ENCODE data around the gene RBM33. TPM values are rescaled to one million over a fixed set of nuclear protein-coding genes. Genes with fewer than 3 reads are reported as not detected.
"Not testable (repeated sequence)": the region's sequence is repeated elsewhere in the genome, so short reads cannot be mapped to it uniquely, and the experiment has no call there.

The RBM33 gene
- total RNA-seq, 1 experiment from 2014 or later: 34.4 TPM

- peaks cover 89% of the 10 kb centered on the region for H3K79me2 ChIP-seq (ENCODE audit: low read length)
- H3K27me3 ChIP-seq (ENCODE audit: low read length): no peaks in the 10 kb centered on the region
- no peak overlapping the region for H3K9ac ChIP-seq (ENCODE audit: low read length)
- no peaks in the 10 kb centered on the region for H3K4me1 ChIP-seq (ENCODE audit: low read length)
- peaks cover 66% of the 10 kb centered on the region for H3K36me3 ChIP-seq (ENCODE audit: insufficient read depth, low read length)
- no peaks in the 10 kb centered on the region for H4K20me1 ChIP-seq (ENCODE audit: insufficient read depth, low read depth, low read length)
- H3K4me2 ChIP-seq (ENCODE audit: low read depth, low read length, poor library complexity, severe bottlenecking): no peak overlapping the region
- no peaks in the 10 kb centered on the region for H3K9me2 ChIP-seq (replicated peaks; ENCODE audit: insufficient read depth, low read length)
- no peak overlapping the region for H2AFZ ChIP-seq (ENCODE audit: low read length)
- H3K27ac ChIP-seq (ENCODE audit: low read length): no peak overlapping the region
- H3K4me3 ChIP-seq (ENCODE audit: low read length): no peak overlapping the region
- H3K9me3 ChIP-seq (ENCODE audit: low read length): 0 out of 2 replicates have a peak, but pooled peaks cover 4% of the 10 kb centered on the region
- DNase-seq: no peak
Observed at GRCh38 chr7:155683714-155684113, 39.3 kb downstream of the RBM33 start.

GRCh38 chr7:155684543-155684942 lies 40.1 kb downstream of the RBM33 start:
- H2AFZ ChIP-seq (ENCODE audit: low read length): no peak overlapping the region
- H3K4me3 ChIP-seq (ENCODE audit: low read length): no peak overlapping the region
- no peaks in the 10 kb centered on the region for H3K9me2 ChIP-seq (replicated peaks; ENCODE audit: insufficient read depth, low read length)
- H3K4me1 ChIP-seq (ENCODE audit: low read length): no peaks in the 10 kb centered on the region
- peaks cover 81% of the 10 kb centered on the region for H3K79me2 ChIP-seq (ENCODE audit: low read length)
- H3K9me3 ChIP-seq (ENCODE audit: low read length): 0 out of 2 replicates have a peak, but pooled peaks cover 4% of the 10 kb centered on the region
- no peak for DNase-seq
- H3K27me3 ChIP-seq (ENCODE audit: low read length): no peaks in the 10 kb centered on the region
- no peak overlapping the region for H3K9ac ChIP-seq (ENCODE audit: low read length)
- no peaks in the 10 kb centered on the region for H4K20me1 ChIP-seq (ENCODE audit: insufficient read depth, low read depth, low read length)
- H3K36me3 ChIP-seq (ENCODE audit: insufficient read depth, low read length): peaks cover 60% of the 10 kb centered on the region
- no peak overlapping the region for H3K4me2 ChIP-seq (ENCODE audit: low read depth, low read length, poor library complexity, severe bottlenecking)
- no peak overlapping the region for H3K27ac ChIP-seq (ENCODE audit: low read length)

- H3K27me3 ChIP-seq (ENCODE audit: low read length): no peaks in the 10 kb centered on the region
- no peak overlapping the region for H2AFZ ChIP-seq (ENCODE audit: low read length)
- H3K36me3 ChIP-seq (ENCODE audit: insufficient read depth, low read length): peaks cover 55% of the 10 kb centered on the region
- H3K27ac ChIP-seq (ENCODE audit: low read length): no peak overlapping the region
- H3K9me2 ChIP-seq (replicated peaks; ENCODE audit: insufficient read depth, low read length): no peaks in the 10 kb centered on the region
- H3K4me1 ChIP-seq (ENCODE audit: low read length): no peaks in the 10 kb centered on the region
- no peak overlapping the region for H3K4me2 ChIP-seq (ENCODE audit: low read depth, low read length, poor library complexity, severe bottlenecking)
- H3K4me3 ChIP-seq (ENCODE audit: low read length): no peak overlapping the region
- H3K9ac ChIP-seq (ENCODE audit: low read length): no peak overlapping the region
- H4K20me1 ChIP-seq (ENCODE audit: insufficient read depth, low read depth, low read length): no peaks in the 10 kb centered on the region
- H3K9me3 ChIP-seq (ENCODE audit: low read length): 0 out of 2 replicates have a peak, but pooled peaks cover 4% of the 10 kb centered on the region
- DNase-seq: no peak
- peaks cover 81% of the 10 kb centered on the region for H3K79me2 ChIP-seq (ENCODE audit: low read length)
Observed at GRCh38 chr7:155685070-155685790, 40.8 kb downstream of the RBM33 start.

- Histone ChIP-seq H2AFZ (ENCODE audit: low read length) (no peak overlapping the region), H3K4me1 (ENCODE audit: low read length) (no peaks in the 10 kb centered on the region), H3K4me2 (ENCODE audit: low read depth, low read length, poor library complexity, severe bottlenecking) (no peak overlapping the region), H3K9me2 (replicated peaks; ENCODE audit: insufficient read depth, low read length) (no peaks in the 10 kb centered on the region), H3K4me3 (ENCODE audit: low read length) (no peak overlapping the region), H3K36me3 (ENCODE audit: insufficient read depth, low read length) (peaks cover 49% of the 10 kb centered on the region), H4K20me1 (ENCODE audit: insufficient read depth, low read depth, low read length) (no peaks in the 10 kb centered on the region), H3K27me3 (ENCODE audit: low read length) (no peaks in the 10 kb centered on the region), H3K9ac (ENCODE audit: low read length) (no peak overlapping the region), H3K27ac (ENCODE audit: low read length) (no peak overlapping the region), H3K9me3 (ENCODE audit: low read length) (0 out of 2 replicates have a peak, but pooled peaks cover 4% of the 10 kb centered on the region), H3K79me2 (ENCODE audit: low read length) (peaks cover 81% of the 10 kb centered on the region)
- DNase-seq: no peak
Observed at GRCh38 chr7:155685791-155686160, 41.3 kb downstream of the RBM33 start.

- H3K9me3 ChIP-seq (ENCODE audit: low read length); H3K27me3 ChIP-seq (ENCODE audit: low read length); H2AFZ ChIP-seq (ENCODE audit: low read length); DNase-seq; H3K9ac ChIP-seq (ENCODE audit: low read length); H3K4me1 ChIP-seq (ENCODE audit: low read length); H3K9me2 ChIP-seq (replicated peaks; ENCODE audit: insufficient read depth, low read length); H3K4me2 ChIP-seq (ENCODE audit: low read depth, low read length, poor library complexity, severe bottlenecking); H3K4me3 ChIP-seq (ENCODE audit: low read length); H3K27ac ChIP-seq (ENCODE audit: low read length); H4K20me1 ChIP-seq (ENCODE audit: insufficient read depth, low read depth, low read length): not testable (repeated sequence)
- H3K79me2 ChIP-seq (ENCODE audit: low read length): peaks cover 81% of the 10 kb centered on the region
- peaks cover 41% of the 10 kb centered on the region for H3K36me3 ChIP-seq (ENCODE audit: insufficient read depth, low read length)
Observed at GRCh38 chr7:155686620-155687324, 42.3 kb downstream of the RBM33 start.

- not testable (repeated sequence) for H3K9me2 ChIP-seq (replicated peaks; ENCODE audit: insufficient read depth, low read length); H3K4me1 ChIP-seq (ENCODE audit: low read length); H3K4me2 ChIP-seq (ENCODE audit: low read depth, low read length, poor library complexity, severe bottlenecking); H3K27ac ChIP-seq (ENCODE audit: low read length); H3K27me3 ChIP-seq (ENCODE audit: low read length); DNase-seq; H3K9ac ChIP-seq (ENCODE audit: low read length); H4K20me1 ChIP-seq (ENCODE audit: insufficient read depth, low read depth, low read length); H2AFZ ChIP-seq (ENCODE audit: low read length); H3K9me3 ChIP-seq (ENCODE audit: low read length); H3K4me3 ChIP-seq (ENCODE audit: low read length)
- Histone ChIP-seq H3K36me3 (ENCODE audit: insufficient read depth, low read length) (peaks cover 28% of the 10 kb centered on the region), H3K79me2 (ENCODE audit: low read length) (peaks cover 81% of the 10 kb centered on the region)
Observed at GRCh38 chr7:155688237-155688636, 43.8 kb downstream of the RBM33 start.

GRCh38 chr7:155690655-155691054 lies 46.2 kb downstream of the RBM33 start:
- not testable (repeated sequence) for H2AFZ ChIP-seq (ENCODE audit: low read length); H4K20me1 ChIP-seq (ENCODE audit: insufficient read depth, low read depth, low read length); H3K9me3 ChIP-seq (ENCODE audit: low read length); H3K9ac ChIP-seq (ENCODE audit: low read length); H3K4me3 ChIP-seq (ENCODE audit: low read length); DNase-seq; H3K36me3 ChIP-seq (ENCODE audit: insufficient read depth, low read length); H3K27me3 ChIP-seq (ENCODE audit: low read length); H3K27ac ChIP-seq (ENCODE audit: low read length); H3K4me1 ChIP-seq (ENCODE audit: low read length); H3K4me2 ChIP-seq (ENCODE audit: low read depth, low read length, poor library complexity, severe bottlenecking); H3K9me2 ChIP-seq (replicated peaks; ENCODE audit: insufficient read depth, low read length)
- peaks cover 81% of the 10 kb centered on the region for H3K79me2 ChIP-seq (ENCODE audit: low read length)

- peaks cover 87% of the 10 kb centered on the region for H3K79me2 ChIP-seq (ENCODE audit: low read length)
- H3K27ac ChIP-seq (ENCODE audit: low read length): no peak overlapping the region
- H3K4me1 ChIP-seq (ENCODE audit: low read length): no peaks in the 10 kb centered on the region
- H3K9me3 ChIP-seq (ENCODE audit: low read length): no peaks in the 10 kb centered on the region
- no peak for DNase-seq
- 0 out of 2 replicates have a peak, but pooled peaks cover 3% of the 10 kb centered on the region for H3K36me3 ChIP-seq (ENCODE audit: insufficient read depth, low read length)
- no peaks in the 10 kb centered on the region for H3K9me2 ChIP-seq (replicated peaks; ENCODE audit: insufficient read depth, low read length)
- H3K27me3 ChIP-seq (ENCODE audit: low read length): no peaks in the 10 kb centered on the region
- no peak overlapping the region for H3K9ac ChIP-seq (ENCODE audit: low read length)
- no peak overlapping the region for H2AFZ ChIP-seq (ENCODE audit: low read length)
- H3K4me2 ChIP-seq (ENCODE audit: low read depth, low read length, poor library complexity, severe bottlenecking): no peak overlapping the region
- no peaks in the 10 kb centered on the region; the same call in 1 of the 2 replicates for H4K20me1 ChIP-seq (ENCODE audit: insufficient read depth, low read depth, low read length)
- no peak overlapping the region for H3K4me3 ChIP-seq (ENCODE audit: low read length)
Observed at GRCh38 chr7:155692317-155692716, 47.9 kb downstream of the RBM33 start.
